Right kidney (tissue), 1 donor: ENCODE results near the gene NT5C2.

Experiments used
- DNase-seq: peaks from one replicate; pipeline ENCODE4 v3.0.0-alpha.2; 2016

The NT5C2 gene

DNA sequence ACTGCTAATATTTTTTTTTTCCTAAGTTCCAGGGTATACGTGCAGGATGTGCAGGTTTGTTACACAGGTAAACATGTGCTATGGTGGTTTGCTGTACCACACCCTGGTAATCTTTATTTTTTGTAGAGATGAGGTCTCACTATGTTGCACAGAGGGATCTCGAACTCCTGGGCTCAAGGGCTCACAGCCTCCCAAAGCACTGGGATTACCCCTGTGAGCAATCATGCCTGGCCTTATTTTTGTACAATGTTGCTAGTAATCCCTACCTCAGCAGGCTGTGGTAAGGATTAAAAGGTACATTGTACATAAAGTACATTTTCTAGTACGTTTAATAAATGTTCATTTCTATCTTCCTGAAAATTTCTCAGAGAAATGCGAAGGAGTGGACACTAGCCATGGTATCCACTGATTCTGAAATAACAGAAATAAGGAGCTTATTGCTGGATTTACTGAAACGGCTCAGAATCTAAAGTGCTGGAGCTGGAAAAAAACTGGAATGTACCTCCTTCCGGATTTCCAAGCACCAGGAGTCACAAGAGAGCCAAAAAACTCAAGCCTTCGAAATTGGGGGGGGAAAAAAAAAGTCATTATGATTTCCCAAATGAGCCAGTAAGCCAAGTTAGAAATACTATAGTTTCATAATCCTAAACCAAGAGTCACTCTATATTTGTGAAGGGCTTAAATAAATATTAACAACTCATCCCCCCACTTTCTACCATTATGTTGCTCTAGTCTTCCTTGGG lies 69.6 kb downstream of the NT5C2 start:
- DNase-seq: no peak

DNA sequence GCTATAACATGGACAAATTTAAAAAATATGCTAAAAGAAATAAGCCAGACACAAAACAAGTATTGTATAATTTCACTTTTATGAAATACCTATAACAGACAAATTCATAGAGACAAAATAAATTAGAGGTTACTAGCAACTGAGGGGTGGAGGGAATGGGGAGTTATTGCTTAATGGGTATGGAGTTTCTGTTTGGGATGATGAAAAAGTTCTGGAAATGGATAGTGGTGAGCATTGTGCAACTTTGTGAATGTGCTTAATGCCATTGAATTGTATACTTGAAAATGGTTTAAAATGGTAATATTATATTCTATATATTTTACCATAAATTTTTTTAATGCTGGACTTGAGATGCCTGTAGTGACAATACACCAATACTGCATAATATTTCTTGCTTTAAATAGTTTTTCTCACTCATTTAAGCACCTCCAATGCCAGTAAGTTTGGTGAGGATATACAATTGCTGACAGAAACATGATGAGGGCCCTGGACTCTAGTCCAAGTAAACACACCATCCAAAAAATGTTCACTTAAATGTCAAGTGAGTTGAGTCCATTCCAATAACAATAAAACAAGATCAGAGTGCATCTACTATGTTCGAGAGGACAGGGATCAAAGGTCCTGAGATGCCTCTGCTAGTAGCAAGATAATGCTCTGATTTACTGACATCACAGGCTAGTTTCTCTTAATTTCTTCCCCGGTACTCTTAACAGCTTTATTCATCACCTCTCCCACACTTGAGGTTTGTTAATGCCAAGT lies 71.9 kb downstream of the NT5C2 start:
- no peak for DNase-seq

DNA sequence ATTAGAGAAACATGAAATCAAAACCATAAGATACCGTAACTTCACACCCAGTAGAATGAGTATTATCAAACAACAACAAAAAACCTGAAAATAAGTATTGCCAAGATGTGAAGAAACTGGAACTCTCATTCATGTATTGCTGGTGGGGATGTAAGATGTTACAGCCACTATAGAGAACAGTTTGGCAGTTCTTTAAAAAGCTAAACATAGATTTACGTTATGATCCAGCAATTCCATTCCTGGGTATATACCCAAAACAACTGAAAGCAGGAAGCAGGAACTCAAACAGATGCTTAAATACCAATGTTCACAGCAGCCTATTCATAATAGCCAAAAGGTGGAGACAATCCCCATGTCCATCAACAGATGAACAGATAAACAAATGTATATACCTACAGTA lies 72.5 kb downstream of the NT5C2 start:
- DNase-seq: no peak

DNA sequence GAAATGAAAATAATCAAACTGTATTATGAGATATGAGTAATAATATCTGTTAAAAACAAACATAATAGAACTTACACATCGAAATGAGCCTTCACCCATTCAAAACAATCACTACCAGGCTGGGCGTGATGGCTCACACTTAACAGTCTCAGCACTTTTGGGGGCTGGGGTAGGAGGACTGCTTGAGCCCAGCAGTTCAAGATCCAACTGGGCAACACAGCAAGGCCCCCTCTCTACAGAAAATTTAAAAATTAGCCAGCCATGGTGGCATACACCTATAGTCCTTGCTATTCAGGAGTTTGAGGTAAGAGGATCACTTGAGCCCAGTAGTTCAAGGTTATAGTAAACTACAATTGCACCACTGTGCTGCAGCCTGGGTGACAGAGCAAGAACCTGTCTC lies 75.8 kb downstream of the NT5C2 start:
- no peak for DNase-seq

DNA sequence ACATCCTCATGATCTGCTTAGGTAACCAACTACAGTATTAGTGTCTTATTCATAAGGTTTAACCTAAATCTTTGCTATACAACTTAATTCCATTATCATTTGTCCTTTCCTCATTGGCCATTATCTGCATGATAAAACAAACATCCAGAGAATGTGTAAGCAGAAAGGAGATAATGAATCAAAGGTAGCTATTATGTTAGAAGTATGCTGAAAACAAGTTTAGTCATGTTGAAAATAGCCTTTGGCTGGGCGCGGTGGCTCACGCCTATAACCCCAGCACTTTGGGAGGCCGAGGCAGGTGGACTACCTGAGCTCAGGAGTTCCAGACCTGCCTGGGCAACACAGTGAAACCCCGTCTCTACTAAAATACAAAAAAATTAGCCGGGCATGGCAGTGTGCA lies 78.2 kb downstream of the NT5C2 start:
- DNase-seq: no peak

DNA sequence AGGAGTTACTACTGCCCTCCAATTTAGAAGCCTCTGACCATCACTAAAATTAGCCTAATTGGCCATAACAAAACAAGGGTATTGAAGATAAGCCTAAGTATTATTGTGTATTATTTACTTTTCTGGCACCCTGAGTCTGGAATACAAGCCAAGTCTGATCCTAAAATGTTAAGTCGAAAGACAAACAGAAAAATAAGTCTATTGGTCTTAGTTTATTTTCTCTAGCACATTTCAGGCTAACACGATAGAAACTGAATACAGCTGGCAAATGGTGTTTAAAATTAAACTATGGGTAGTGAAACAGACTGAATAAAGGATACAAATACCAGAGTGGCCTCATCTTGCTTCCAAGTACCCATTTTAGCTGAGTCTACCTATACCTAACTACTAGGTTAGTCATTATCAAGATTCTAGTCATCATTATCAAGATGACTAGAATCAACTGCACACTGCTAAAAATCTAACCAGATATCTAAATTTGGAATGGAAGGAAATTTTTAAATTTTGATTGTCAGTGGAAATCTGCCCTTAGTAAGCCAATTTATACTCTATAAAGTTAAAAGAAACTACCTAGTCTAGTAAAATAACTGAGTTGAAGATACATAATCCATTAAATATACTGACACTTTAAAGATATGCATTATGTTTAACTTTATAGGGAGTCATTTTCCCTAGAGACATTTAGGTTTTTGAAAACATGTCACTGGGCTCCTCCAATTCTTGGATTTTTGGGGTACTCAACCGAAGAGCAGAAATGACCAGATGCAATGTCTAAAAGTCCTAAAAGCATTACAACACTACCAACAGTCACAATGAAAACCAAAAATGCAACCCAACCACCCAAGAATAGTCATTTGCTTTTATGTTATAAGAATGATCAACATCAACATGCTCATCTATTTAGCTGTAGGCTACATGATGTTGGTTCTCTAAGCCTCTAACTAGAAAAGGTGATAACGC lies 80.9 kb downstream of the NT5C2 start:
- DNase-seq: no peak

DNA sequence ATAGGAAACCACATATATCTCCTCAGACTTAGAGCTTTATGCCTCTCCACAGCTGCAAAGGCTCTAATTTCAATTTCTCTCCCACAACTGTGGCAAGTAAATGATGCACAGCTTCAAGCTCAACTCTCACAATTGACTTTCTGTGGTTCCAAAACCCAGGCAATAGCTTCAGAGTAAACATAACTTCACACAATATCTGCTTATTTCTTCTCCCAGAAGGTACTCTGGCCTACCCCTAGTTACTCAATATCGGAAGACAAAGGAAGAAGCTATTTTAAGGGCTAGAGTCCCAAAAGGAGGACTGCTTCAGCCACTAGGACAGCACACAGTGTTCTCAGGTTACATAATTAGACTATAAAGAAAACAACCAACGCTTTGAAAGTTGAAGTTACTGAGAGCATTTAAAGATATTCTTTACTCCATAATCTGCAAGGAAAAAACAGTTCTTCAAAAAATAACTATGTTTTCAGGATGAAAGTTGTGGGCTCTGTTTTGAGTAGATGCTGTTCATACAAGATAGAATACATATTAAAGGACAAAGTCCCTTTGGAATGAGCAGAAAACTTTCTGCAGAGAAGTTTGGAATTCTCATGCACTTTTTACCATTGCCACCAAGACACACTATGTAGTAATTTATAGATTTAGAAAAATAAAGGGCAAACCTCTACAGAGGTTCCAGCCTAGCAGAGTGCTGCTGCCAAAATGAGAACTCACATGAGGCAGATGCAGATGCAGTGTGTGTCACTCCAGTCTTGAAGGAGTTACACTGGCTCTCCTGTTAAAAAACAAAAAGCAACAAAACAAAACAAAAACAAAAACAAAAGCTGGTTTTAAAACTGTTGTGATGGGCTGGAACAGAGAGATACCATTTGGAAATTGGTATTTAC lies 81.8 kb downstream of the NT5C2 start:
- DNase-seq: peak; percentile 24

DNA sequence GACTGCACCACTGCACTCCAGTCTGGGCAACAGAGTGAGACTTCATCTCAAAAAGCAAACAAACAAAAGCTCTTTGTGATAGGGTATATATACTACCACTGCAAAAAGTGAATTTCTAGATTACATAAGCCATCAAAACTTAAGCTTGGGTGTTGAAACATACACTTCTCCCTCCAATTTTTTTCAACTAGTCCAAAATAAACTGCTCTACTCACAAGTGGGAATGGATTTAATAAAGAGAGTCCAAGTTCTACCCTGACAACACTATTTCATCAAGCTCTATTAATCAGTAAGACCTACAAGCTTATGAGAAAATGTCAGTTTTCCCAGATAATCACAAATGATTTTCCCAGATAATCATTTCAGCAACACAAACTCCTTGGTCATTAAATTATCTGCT lies 82.7 kb downstream of the NT5C2 start:
- DNase-seq: no peak

DNA sequence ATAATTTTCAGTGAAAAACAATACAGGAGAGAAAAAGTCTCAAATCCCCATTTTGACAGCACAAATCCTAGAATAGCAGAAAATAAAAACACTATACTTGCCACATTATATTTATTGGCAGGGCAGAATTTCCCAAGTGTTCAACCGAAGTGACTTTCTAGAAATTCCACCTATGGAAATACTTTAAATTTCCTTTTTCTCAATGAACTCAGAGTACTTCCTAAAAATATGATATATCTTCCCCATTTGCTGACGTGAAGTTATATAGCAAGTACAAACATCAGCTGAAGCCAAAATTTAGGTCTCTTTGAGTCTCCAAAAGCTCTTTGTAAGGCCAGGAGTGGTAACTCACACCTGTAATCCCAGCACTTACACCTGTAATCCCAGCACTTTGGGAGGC lies 83.3 kb downstream of the NT5C2 start:
- DNase-seq: no peak

DNA sequence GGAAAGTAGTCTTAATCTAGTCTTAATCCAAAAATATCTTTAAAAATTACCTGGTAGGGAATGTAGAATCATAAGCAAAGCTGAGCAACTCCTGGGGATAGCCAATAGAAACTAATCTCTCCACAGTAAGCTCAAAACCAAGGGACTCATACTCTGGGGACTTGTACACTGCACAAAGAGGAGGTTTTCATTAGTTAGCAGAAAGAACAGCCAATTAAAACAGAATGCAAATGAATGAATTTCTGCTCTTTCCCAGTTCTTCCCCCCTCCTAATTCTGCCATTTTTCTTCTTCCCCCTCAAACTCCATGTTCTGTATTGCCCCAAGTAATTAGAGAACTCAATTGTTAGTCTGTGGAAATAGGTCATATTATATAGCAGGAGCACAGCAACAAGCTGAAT lies 86.5 kb downstream of the NT5C2 start:
- no peak for DNase-seq

DNA sequence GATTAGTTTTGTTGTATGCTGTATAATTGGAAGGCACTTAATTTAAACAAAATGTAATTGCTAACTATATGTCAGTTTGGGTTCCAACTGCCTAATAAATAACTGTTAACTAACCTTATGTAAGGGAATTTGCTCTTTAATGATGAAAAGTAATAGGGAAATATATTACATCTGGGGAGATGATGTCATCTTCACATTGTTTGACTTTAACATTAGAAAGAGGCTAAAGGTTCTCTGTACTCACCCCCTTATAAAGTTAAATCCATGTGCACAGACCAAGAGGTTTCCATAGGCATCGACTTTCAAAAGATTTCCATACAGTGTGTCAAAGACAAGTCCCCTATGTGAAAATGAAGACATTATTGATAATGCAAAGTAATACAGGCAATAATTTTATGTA lies 87.6 kb downstream of the NT5C2 start:
- no peak for DNase-seq

DNA sequence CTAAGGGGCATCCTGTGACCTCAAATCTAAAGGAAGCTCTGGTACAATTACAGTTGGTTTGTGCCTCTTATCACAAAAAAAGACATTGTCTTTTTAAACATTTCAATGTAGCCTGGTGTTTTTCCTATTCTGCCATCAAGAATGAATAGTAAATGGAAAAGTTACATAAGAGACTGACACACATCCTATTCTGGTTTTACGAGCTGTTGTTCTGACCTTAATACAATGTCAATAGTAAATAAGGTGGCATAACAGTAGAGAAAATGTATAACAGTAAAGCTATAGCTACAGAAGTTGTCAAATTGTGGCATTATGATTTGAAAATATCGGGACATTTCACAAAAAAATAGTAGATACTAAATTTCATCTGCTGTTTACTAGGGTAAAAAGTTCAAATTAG lies 88.4 kb downstream of the NT5C2 start:
- no peak for DNase-seq

DNA sequence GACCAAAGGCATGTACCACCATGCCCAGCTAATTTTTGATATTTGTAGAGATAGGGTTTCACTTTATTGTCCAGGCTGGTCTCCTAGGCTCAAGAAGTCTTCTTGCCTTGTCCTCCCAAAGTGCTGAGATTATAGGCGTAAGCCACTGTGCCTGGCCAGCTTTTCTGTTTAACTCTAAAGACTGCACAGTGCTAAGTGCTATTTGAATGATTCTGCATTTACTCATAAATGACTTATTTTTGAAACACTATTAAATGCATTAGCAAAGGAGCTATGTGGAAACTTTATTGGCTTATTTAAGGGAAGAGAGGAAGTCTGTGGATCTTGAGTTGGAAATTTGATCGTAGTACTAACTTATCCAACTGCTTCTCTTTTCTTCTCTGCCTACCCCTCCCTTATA lies 89.1 kb downstream of the NT5C2 start:
- no peak for DNase-seq

DNA sequence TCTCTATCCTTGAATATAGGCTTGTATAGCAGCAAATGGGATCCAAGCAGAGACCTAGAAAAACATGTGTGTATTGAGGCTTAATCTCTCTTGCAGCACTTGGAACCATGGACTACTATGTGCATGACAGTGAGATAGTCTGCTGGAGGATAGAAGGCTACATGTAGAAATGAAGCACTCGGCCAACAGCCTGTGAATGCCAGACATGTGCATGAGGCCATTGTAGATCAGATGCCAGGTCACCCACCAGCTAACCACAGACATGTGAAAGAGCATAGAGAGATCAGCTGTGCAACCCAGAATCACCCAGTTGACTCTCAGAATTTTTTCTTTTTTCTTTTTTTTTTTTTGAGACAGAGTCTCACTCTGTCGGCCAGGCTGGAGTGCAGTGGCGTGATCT lies 90.9 kb downstream of the NT5C2 start:
- DNase-seq: no peak

DNA sequence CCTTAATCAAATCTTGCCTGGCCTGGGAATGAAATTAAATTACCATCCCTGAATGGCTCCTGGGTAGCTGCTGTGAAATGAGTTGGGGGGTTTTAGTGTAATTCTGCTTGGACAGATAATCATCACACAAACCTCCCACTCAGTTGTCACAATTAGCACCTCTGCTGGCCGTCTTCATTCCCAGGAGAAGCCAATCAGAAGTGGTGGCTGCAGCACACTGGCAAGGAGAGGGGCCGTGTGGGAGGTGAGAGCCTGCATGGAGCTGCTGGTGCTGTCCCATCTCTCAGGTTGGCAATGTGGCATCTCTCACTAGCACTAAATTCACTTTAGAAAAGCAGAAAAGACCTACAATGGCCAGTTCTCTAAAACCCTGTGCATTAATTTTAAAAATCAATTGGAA lies 92.5 kb downstream of the NT5C2 start:
- DNase-seq: no peak

DNA sequence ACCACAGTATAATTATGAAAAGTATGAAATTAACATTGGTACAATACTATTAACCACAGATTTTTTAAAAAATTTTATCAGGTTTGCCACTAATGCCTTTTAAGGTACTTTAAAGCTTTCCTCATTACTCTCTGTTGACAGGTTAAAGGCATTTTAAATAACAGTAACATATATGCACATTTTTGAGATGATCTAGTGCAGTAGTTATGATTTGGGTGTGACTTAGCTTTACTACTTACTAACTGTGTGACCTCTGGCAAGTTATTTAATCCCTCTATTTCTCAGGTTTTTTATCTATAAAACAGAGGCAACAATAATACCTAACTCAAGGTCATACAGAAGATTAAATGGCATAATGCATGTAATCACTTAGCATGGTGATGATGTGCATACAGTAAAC lies 94.8 kb downstream of the NT5C2 start:
- no peak for DNase-seq

DNA sequence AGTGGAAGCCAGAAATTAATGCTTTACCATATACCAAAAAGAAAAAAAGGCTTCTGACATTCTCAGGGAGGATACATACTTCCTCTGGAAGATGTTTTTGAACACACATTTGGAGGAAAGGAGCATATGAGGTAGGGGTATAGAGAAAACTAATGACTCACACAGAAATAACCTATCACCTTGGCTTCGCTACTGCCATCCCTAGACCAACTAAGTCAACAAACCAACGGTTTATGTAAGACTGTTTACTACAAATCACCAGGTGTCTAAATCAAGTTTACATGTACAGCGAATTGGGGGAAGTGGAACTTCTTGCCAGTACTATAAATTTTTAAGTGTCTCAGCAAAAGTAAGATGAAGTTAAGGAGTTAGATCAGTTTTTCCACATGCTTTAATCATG lies 96.9 kb downstream of the NT5C2 start:
- DNase-seq: no peak

DNA sequence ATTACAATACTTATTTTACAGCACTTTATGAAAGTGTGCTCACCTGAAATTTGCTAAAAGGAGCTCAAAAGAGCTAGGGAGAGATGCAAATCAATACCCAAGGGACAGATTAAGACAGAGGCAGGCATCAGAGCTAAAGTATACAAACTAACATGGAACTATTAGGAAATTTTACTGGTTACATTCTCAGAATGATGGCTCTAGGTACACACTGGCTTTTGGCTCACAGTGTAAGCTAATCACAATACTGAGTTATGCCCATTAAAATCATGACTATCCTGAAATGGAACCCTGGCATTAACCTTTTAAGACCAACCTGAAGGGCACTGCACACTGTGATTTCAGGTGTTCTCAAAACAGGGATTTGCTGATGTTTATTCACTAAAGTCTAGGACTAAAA lies 98.1 kb downstream of the NT5C2 start:
- no peak for DNase-seq

DNA sequence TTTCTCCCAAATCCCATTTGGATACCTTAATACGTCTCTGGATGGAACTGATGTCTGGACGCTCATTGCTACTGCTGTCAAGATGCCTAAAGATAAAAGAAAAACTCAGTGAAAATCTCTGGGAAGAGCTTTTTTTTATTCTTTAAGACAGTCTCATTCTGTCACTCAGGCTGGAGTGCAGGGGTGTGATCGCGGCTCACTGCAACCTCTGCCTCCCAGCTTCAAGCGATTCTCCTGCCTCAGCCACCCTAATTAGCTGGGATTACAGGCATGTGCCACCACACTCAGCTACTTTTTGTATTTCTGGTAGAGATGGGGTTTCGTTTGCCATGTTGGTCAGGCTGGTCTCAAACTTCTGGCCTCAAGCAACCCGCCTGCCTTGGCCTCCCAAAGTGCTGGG lies 102.2 kb downstream of the NT5C2 start:
- no peak for DNase-seq

DNA sequence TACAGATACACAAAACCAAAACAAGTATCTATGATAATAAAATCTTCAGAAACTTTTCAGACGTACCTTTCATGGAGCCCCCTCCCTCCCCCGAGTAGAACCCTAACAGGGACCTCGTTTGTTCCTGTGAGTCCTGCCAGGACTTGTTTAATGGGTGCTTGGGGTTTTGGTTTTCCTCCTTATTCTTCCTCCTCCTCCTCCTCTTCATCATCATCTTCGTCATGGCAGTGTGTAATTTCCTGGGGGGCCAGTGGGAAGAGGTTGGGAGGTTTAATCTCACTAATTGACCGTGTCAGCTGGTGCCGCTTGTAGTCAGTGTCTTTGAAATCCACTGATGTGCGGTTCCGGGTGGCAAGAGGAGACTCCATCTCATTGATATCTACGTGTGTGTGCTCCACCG lies 103.6 kb downstream of the NT5C2 start:
- DNase-seq: no peak

DNA sequence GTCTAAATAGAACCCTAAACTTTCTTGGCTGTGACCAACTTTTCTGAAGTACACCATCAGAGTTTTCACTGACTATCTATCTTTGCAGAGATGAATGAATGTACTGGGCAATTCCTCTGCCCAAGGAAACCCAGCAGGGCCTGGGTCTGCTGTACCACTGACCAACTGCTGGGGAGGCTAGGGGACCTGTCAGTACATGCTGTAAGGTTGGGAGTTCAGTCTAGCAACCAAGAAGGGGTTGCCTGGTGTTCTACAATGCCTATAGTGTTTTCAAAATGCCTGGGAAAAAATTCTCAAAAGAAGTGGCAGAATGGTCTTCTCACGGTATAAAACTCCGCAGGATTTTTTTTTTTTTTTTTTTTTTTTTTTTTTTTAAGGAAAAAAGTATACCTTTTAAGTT lies 106.3 kb downstream of the NT5C2 start:
- DNase-seq: no peak

DNA sequence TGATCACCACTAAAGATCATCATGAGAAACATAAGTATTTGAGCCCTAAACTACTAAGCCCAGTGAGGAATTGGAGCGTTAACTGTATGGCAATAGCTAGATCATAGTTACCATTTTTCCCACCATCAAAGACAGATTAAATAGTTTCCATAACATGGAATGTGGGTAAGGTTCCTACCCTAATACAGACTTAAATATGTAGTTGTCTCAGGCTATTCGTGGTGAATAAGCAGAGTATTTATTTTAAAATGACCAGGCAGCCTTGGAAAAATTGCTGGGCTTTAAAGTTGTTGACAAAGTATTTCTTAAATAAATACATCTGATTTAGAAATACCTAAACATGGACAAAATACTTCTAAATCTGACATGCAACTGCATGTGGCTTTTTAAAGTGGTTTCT lies 106.8 kb downstream of the NT5C2 start:
- DNase-seq: no peak
